ENCODE results near the gene LHPP. TPM values are rescaled to one million over a fixed set of nuclear protein-coding genes. Genes with fewer than 3 reads are reported as not detected.

LHPP gene
- total RNA-seq, 4 donors from 2014 or later, result 20.3 to 116 (median 22.4) TPM

DNA sequence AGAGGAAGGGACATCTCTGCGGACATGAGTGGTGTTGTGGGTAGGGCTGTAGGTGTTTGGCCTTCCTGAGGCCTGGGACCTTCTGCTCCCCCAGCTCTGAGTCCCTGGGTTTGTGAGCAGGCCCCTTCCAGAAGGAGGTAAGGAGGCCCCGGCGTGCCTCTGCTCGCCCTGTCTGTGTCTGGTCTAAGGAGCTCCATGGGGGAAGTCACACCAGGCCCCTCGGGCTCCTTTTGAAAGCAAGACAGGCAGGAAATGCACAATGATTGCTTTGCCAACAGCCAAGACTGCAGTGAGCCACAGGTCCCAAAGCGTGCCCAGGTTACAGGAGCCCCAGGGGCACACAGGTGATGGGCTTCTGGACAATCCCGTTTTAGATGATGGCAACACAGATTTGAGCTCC lies 193.1 kb downstream of the LHPP start:
- WGBS, 2 donors (ENCODE audit: low coverage in 1 of 2), result 70 to 87% methylated on average over 4 to 7 of the region's 7 CpGs
- Histone ChIP-seq H3K4me1 (peaks cover 0 to 26% (median 9%) of the 10 kb centered on the region in 4 donors), H3K36me3 (no peaks in the 10 kb centered on the region), H3K4me3 (no peak overlapping the region), H3K9me3 (no peaks in the 10 kb centered on the region), H3K27me3 (no peaks in the 10 kb centered on the region), H3K27ac (peak overlapping the region in 3 of 4 donors; percentile 17 to 43 (median 26))
- DNase-seq, result no peak
- in situ Hi-C loops (cut with MboI; ENCODE audit: low pct_ligation_motif_present in 1 of 4, low pct_unique_long_range_greater_than_20kb in 1 of 4, low sequenced_read_pairs in 3 of 4) (no loop called here), intact Hi-C loops (cut with DNase I; ENCODE audit: low total_unique reads) (no loop called here)
- TF ChIP-seq POLR2AphosphoS5 (IDR thresholded peaks at IDR 0.05) (no peak), EP300 (IDR thresholded peaks at IDR 0.05; ENCODE audit: low read depth) (no peak), POLR2A (IDR thresholded peaks at IDR 0.05) (no peak)
- TF ChIP-seq, protein P1, sequence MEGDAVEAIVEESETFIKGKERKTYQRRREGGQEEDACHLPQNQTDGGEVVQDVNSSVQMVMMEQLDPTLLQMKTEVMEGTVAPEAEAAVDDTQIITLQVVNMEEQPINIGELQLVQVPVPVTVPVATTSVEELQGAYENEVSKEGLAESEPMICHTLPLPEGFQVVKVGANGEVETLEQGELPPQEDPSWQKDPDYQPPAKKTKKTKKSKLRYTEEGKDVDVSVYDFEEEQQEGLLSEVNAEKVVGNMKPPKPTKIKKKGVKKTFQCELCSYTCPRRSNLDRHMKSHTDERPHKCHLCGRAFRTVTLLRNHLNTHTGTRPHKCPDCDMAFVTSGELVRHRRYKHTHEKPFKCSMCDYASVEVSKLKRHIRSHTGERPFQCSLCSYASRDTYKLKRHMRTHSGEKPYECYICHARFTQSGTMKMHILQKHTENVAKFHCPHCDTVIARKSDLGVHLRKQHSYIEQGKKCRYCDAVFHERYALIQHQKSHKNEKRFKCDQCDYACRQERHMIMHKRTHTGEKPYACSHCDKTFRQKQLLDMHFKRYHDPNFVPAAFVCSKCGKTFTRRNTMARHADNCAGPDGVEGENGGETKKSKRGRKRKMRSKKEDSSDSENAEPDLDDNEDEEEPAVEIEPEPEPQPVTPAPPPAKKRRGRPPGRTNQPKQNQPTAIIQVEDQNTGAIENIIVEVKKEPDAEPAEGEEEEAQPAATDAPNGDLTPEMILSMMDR (IDR thresholded peaks at IDR 0.05), result no peak

DNA sequence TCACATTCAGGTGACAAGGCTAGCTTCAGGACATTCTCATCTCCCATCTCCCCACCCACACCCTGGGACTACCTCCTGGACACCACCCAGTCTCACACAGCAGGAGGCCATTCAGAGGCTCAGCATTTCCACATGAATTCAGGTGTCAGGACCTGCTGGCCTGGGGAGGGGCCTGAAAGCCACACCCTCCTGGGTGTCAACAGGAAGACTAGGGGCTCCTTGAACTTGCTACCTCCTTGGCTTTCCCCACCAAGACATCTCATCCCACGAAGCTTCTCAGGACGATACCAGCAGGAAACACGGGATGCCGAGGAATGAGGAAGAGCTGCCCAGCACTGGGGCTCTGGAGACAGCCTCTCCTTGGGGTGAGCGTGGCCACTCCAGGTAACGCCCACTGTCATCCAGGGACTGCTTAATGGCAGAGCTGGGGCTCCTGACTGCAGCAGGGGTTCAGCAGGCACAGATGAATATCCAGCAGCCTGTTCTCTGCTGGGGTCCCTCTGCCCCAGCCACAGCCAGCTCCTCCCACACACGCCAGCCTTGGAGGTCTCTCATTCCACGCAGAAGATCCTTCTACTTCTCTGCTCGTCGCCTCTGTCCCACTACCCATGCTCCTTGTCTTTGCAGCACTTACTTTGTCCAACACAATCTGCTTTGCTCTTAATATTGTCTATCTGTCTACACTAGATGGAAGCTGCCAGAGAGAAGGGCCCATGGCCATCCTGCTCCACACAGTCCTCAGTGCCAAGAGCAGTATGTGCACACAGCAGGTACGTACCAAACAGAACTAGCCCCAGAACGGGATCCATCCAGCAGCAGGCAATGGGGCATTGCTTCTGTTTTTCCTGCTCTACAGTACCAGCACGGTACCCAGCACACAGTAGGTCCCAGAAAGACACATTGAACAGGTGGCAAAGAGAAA lies 193.8 kb downstream of the LHPP start:
- H3K4me1 ChIP-seq, result peaks cover 0 to 20% (median 7%) of the 10 kb centered on the region in 4 donors
- in situ Hi-C loops (cut with MboI; ENCODE audit: low pct_ligation_motif_present in 1 of 4, low pct_unique_long_range_greater_than_20kb in 1 of 4, low sequenced_read_pairs in 3 of 4) (no loop called here), intact Hi-C loops (cut with DNase I; ENCODE audit: low total_unique reads) (no loop called here)
- H3K36me3 ChIP-seq, result no peaks in the 10 kb centered on the region
- TF ChIP-seq POLR2AphosphoS5 (IDR thresholded peaks at IDR 0.05), result no peak
- TF ChIP-seq POLR2A (IDR thresholded peaks at IDR 0.05), result no peak
- TF ChIP-seq EP300 (IDR thresholded peaks at IDR 0.05; ENCODE audit: low read depth), result no peak
- TF ChIP-seq, protein P1 (IDR thresholded peaks at IDR 0.05), result no peak
- H3K27me3 ChIP-seq, result no peaks in the 10 kb centered on the region
- H3K27ac ChIP-seq, result peak overlapping the region in 2 of 4 donors; percentile 26 to 43
- WGBS, 2 donors (ENCODE audit: low coverage in 1 of 2), result 67 to 86% methylated on average over 1 to 13 of the region's 13 CpGs
- H3K9me3 ChIP-seq, result no peaks in the 10 kb centered on the region
- no peak overlapping the region for H3K4me3 ChIP-seq
- DNase-seq, result no peak

DNA sequence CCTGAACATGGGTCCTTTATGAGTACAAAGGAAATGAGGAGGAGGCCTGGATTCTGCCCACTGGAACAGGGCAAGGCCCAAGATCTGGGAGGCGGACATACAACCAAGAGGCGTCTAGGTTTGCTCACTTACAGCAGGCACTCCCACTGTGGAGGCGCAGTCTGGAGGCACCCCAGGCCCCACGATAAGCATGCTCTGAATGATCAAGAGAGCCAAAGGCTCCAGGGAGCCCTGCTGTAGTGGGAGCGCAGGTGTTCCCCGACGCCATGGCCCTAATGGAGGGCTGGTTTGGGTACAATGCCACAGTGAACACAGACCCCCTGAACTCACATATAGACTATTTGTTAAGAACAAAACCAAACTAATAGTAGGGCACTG lies 194.5 kb downstream of the LHPP start:
- intact Hi-C loops (cut with DNase I; ENCODE audit: low total_unique reads), result no loop called here

DNA sequence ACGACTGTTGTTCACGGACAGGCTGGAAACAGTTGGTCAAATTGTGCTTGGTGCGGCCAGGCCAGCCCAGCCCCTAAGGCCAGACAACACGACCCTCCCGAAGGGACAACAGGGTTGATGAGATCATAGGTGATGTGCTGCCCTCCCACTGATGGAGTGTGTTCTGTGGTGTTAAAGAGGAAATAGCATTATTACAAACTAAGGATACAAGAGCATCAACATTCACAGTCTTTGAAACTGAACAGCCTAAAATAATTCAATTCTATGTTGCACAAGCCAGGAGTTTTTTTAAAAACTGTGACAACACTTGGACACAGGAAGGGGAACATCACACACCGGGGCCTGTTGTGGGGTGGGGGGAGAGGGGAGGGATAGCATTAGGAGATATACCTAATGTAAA lies 194.9 kb downstream of the LHPP start:
- intact Hi-C loops (cut with DNase I; ENCODE audit: low total_unique reads), result no loop called here
- no peak for DNase-seq
- H3K27ac ChIP-seq, result no peak overlapping the region
- H3K36me3 ChIP-seq, result no peaks in the 10 kb centered on the region
- peaks cover 0 to 14% (median 7%) of the 10 kb centered on the region in 4 donors for H3K4me1 ChIP-seq
- no peak overlapping the region for H3K4me3 ChIP-seq
- 90 to 100% methylated on average over 1 to 6 of the region's 6 CpGs for whole genome bisulfite sequencing, 2 donors (ENCODE audit: low coverage in 1 of 2)
- TF ChIP-seq EP300 (IDR thresholded peaks at IDR 0.05; ENCODE audit: low read depth) (no peak), POLR2A (IDR thresholded peaks at IDR 0.05) (no peak), POLR2AphosphoS5 (IDR thresholded peaks at IDR 0.05) (no peak)
- TF ChIP-seq, protein P1 (IDR thresholded peaks at IDR 0.05), result no peak
- no peaks in the 10 kb centered on the region for H3K27me3 ChIP-seq
- in situ Hi-C loops (cut with MboI; ENCODE audit: low pct_ligation_motif_present in 1 of 4, low pct_unique_long_range_greater_than_20kb in 1 of 4, low sequenced_read_pairs in 3 of 4), result no loop called here
- no peaks in the 10 kb centered on the region for H3K9me3 ChIP-seq

More for the DNA sequence above, 194.5 kb downstream of the LHPP start:
- peaks cover 0 to 18% (median 7%) of the 10 kb centered on the region in 4 donors for H3K4me1 ChIP-seq
- in situ Hi-C loops (cut with MboI; ENCODE audit: low pct_ligation_motif_present in 1 of 4, low pct_unique_long_range_greater_than_20kb in 1 of 4, low sequenced_read_pairs in 3 of 4), result no loop called here
- no peak for DNase-seq
- H3K27me3 ChIP-seq, result no peaks in the 10 kb centered on the region
- H3K36me3 ChIP-seq, result no peaks in the 10 kb centered on the region
- 96 to 100% methylated on average over 1 to 7 of the region's 7 CpGs for WGBS, 2 donors (ENCODE audit: low coverage in 1 of 2)
- no peak for TF ChIP-seq POLR2A (IDR thresholded peaks at IDR 0.05)
- no peak for TF ChIP-seq POLR2AphosphoS5 (IDR thresholded peaks at IDR 0.05)
- TF ChIP-seq EP300 (IDR thresholded peaks at IDR 0.05; ENCODE audit: low read depth), result no peak
- TF ChIP-seq, protein P1 (IDR thresholded peaks at IDR 0.05), result no peak
- no peak overlapping the region for H3K27ac ChIP-seq
- H3K4me3 ChIP-seq, result no peak overlapping the region
- H3K9me3 ChIP-seq, result no peaks in the 10 kb centered on the region

Measured in transverse colon (tissue), 4 donors.